GM12878 (cell line): ENCODE measurements around the gene HS1BP3.
A peak's percentile ranks its signal among the peaks of the same experiment; 100 is the strongest.

Experiments used
- BHLHE40 ChIP-seq, 2 experiments: fragments of 450-650 bp in 1 of 2; IDR thresholded peaks; 2 replicates each; pipeline ENCODE4 v1.6.1; 2011 to 2017; ENCODE audit warnings: low read depth in 2 of 2, borderline replicate concordance in 1 of 2, improper control_type of control experiment in 1 of 2, low read length in 1 of 2, mild to moderate bottlenecking in 1 of 2
- CBX5 ChIP-seq: sonication (generic); IDR thresholded peaks from 2 replicates; pipeline ENCODE4 v1.6.1; 2016; ENCODE audit warnings: low read depth, moderate library complexity, mild to moderate bottlenecking, inconsistent platforms
- CEBPB ChIP-seq, 2 experiments: fragments of 150-350 bp in 1 of 2; IDR thresholded peaks; 2 replicates each; pipeline ENCODE4 v1.6.1; 2012 to 2014; ENCODE audit warnings: low read depth in 2 of 2, low read length in 2 of 2, borderline replicate concordance in 1 of 2, inconsistent platforms in 1 of 2
- ELK1 ChIP-seq: IDR thresholded peaks from 2 replicates; pipeline ENCODE4 v1.6.1; 2012; ENCODE audit warnings: low read depth, low read length, improper control_type of control experiment
- MEF2B ChIP-seq: fragments of 450-650 bp; IDR thresholded peaks from 2 replicates; pipeline ENCODE4 v1.6.1; 2018; ENCODE audit warnings: mild to moderate bottlenecking, moderate library complexity; ENCODE audit not compliant: partially characterized antibody, poor library complexity, severe bottlenecking
- MXI1 ChIP-seq: fragments of 150-350 bp; IDR thresholded peaks from 2 replicates; pipeline ENCODE4 v1.6.1; 2011; ENCODE audit warnings: low read depth, mild to moderate bottlenecking, inconsistent platforms, low read length, improper control_type of control experiment
- PAX5 ChIP-seq: IDR thresholded peaks from 2 replicates; pipeline ENCODE4 v1.6.1; 2011; ENCODE audit warnings: low read depth, low read length, borderline replicate concordance
- POLR2A ChIP-seq: IDR thresholded peaks from 2 replicates; pipeline ENCODE4 v1.6.1; 2011; ENCODE audit warnings: low read depth, mild to moderate bottlenecking, low read length
- POLR2AphosphoS5 ChIP-seq: IDR thresholded peaks from 2 replicates; pipeline ENCODE4 v1.6.1; 2011; ENCODE audit warnings: mild to moderate bottlenecking, low read length, inconsistent platforms
- TAF1 ChIP-seq: IDR thresholded peaks from 2 replicates; pipeline ENCODE4 v1.6.1; 2011; ENCODE audit warnings: mild to moderate bottlenecking, low read depth, low read length, borderline replicate concordance
- USF1 ChIP-seq: IDR thresholded peaks from 2 replicates; pipeline ENCODE4 v1.6.1; 2011; ENCODE audit warnings: borderline replicate concordance, low read depth, mild to moderate bottlenecking, moderate library complexity, mixed read lengths, low read length; ENCODE audit not compliant: insufficient read depth; ENCODE audit errors: extremely low read length
- YY1 ChIP-seq: IDR thresholded peaks from 2 replicates; pipeline ENCODE4 v1.6.1; 2011; ENCODE audit warnings: low read depth, mild to moderate bottlenecking, low read length
- ZSCAN29 ChIP-seq: fragments of 450-650 bp; IDR thresholded peaks from 2 replicates; pipeline ENCODE4 v1.6.1; 2017; ENCODE audit warnings: mild to moderate bottlenecking, moderate library complexity
- TF ChIP-seq, protein P1 (sequence below), 3 experiments: IDR thresholded peaks in 2 of 3; conservative IDR thresholded peaks in 1 of 3; 2 replicates each; pipeline ENCODE4 v1.5.1; 2011; ENCODE audit warnings: low read depth in 3 of 3, low read length in 3 of 3, mild to moderate bottlenecking in 3 of 3, control low read depth in 2 of 3, moderate library complexity in 2 of 3, inconsistent platforms in 1 of 3, mixed read lengths in 1 of 3; ENCODE audit not compliant: control insufficient read depth in 2 of 3, insufficient read depth in 1 of 3; ENCODE audit errors: extremely low read depth in 1 of 3

DNA sequence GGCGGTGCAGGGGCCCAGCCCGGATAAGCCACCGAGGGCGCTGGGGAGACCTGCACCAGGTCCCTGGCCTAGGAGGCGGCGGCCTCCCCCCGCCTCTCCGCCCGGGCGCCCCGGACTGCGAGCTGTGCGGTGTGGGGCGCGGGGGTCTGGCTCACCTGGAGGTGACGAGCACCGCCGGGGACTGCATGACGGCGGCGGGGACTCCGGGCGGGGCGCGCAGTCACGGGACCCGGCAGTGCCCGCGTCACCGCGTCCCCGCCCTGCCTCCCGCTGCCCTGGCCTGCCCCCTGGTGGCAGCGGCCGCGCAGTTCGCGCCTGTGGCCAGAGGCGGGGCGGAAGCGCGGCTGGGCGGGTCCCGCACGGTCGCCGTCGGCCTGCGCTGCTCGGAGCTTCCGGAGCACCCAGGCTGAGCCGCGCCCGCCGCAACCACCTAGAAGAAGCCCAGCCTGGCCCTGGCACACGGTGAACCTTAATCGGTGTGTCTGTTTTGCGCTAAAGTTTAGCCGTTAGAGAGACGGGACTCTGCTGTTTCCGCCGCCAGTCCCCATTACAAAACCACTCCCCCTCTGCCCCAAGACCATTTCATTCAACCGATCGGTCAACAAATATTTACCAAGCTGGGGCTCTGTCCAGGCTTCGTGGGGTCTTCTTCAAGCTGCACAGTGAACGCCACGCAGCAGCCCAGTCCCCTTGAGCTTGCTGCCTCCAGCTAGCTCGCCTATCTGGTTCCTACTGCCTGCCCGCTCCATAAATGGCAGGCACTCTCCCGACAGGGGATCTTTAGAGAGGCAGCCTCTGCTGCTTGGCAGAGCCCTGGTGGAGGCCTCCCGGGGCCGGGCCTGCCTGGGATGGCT is at the start of gene HS1BP3:
- TF ChIP-seq MEF2B (no peak), USF1 (peak; percentile 86), CBX5 (no peak), TAF1 (no peak), CEBPB (IDR thresholded peaks at IDR 0.05; ENCODE audit: borderline replicate concordance in 1 of 2, low read depth in 2 of 2, low read length in 2 of 2) (no peak), PAX5 (peak; percentile 78; the same call in 1 of the 2 replicates), YY1 (peak; percentile 44; the same call in 1 of the 2 replicates), POLR2AphosphoS5 (peak; percentile 71; the same call in 1 of the 2 replicates), BHLHE40 (IDR thresholded peaks at IDR 0.05; ENCODE audit: borderline replicate concordance in 1 of 2, low read depth in 2 of 2, low read length in 1 of 2) (peak; percentile 96 to 99), MXI1 (peak; percentile 65; the same call in 1 of the 2 replicates), ELK1 (peak; percentile 71), ZSCAN29 (peak; percentile 57; the same call in 1 of the 2 replicates), POLR2A (peak; percentile 89)
- TF ChIP-seq, protein P1, sequence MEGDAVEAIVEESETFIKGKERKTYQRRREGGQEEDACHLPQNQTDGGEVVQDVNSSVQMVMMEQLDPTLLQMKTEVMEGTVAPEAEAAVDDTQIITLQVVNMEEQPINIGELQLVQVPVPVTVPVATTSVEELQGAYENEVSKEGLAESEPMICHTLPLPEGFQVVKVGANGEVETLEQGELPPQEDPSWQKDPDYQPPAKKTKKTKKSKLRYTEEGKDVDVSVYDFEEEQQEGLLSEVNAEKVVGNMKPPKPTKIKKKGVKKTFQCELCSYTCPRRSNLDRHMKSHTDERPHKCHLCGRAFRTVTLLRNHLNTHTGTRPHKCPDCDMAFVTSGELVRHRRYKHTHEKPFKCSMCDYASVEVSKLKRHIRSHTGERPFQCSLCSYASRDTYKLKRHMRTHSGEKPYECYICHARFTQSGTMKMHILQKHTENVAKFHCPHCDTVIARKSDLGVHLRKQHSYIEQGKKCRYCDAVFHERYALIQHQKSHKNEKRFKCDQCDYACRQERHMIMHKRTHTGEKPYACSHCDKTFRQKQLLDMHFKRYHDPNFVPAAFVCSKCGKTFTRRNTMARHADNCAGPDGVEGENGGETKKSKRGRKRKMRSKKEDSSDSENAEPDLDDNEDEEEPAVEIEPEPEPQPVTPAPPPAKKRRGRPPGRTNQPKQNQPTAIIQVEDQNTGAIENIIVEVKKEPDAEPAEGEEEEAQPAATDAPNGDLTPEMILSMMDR (IDR thresholded peaks at IDR 0.05 in 2 of 3, conservative IDR thresholded peaks at IDR 0.05 in 1 of 3; ENCODE audit: control insufficient read depth in 2 of 3, extremely low read depth in 1 of 3, insufficient read depth in 1 of 3, low read depth in 3 of 3, low read length in 3 of 3) = peak; percentile 72 to 97 (median 91); a peak in 4 of 6 replicates
